Hippocampal formation (tissue), 2 donors: Measurements from ENCODE around the gene ATP10A.
"Not testable (repeated sequence)": the region's sequence is repeated elsewhere in the genome, so short reads cannot be mapped to it uniquely, and the experiment has no call there.

Experiments
- DNase-seq, 2 donors: peaks; one replicate each; lab custom pipeline; 2025; lab: John Stamatoyannopoulos, UW

The ATP10A gene

GRCh38 chr15:25773248-25773647 is 89.9 kb downstream of the ATP10A start:
- no peak for DNase-seq

GRCh38 chr15:25772500-25772899 is 90.6 kb downstream of the ATP10A start:
- DNase-seq = no peak

GRCh38 chr15:25771736-25772135 is 91.4 kb downstream of the ATP10A start:
- DNase-seq = not testable (repeated sequence)

GRCh38 chr15:25771338-25771706 is 91.8 kb downstream of the ATP10A start:
- DNase-seq = no peak

GRCh38 chr15:25770618-25771337 is 92.3 kb downstream of the ATP10A start:
- no peak for DNase-seq

GRCh38 chr15:25770031-25770430 is 93.1 kb downstream of the ATP10A start:
- DNase-seq = no peak

GRCh38 chr15:25768271-25768670 is 94.9 kb downstream of the ATP10A start:
- no peak for DNase-seq

- DNase-seq = no peak
Observed at GRCh38 chr15:25767356-25768151, 95.6 kb downstream of the ATP10A start.

- DNase-seq = no peak
Observed at GRCh38 chr15:25766417-25766816, 96.7 kb downstream of the ATP10A start.

- DNase-seq = no peak
Observed at GRCh38 chr15:25764980-25765735, 98.0 kb downstream of the ATP10A start.

- no peak for DNase-seq
Observed at GRCh38 chr15:25763954-25764353, 99.2 kb downstream of the ATP10A start.

GRCh38 chr15:25763331-25763751 is 99.8 kb downstream of the ATP10A start:
- DNase-seq = no peak

GRCh38 chr15:25761971-25762662 is 101.0 kb downstream of the ATP10A start:
- no peak for DNase-seq

- DNase-seq = no peak
Observed at GRCh38 chr15:25759421-25759820, 103.7 kb downstream of the ATP10A start.

GRCh38 chr15:25758612-25759011 is 104.5 kb downstream of the ATP10A start:
- DNase-seq = not testable (repeated sequence)

- DNase-seq = no peak
Observed at GRCh38 chr15:25743548-25744275, 119.4 kb downstream of the ATP10A start.

GRCh38 chr15:25742776-25743547 is 120.2 kb downstream of the ATP10A start:
- DNase-seq = no peak

- DNase-seq = no peak
Observed at GRCh38 chr15:25742041-25742730, 120.9 kb downstream of the ATP10A start.

GRCh38 chr15:25741256-25741580 is 121.9 kb downstream of the ATP10A start:
- DNase-seq = no peak
